ENCODE measurements around the gene PTPN4. TPM values are rescaled to one million over a fixed set of nuclear protein-coding genes. Genes with fewer than 3 reads are reported as not detected.

The PTPN4 gene
- total and polyA plus RNA-seq, 2 experiments from 2014 or later = 41.6 to 90.4 TPM

DNA sequence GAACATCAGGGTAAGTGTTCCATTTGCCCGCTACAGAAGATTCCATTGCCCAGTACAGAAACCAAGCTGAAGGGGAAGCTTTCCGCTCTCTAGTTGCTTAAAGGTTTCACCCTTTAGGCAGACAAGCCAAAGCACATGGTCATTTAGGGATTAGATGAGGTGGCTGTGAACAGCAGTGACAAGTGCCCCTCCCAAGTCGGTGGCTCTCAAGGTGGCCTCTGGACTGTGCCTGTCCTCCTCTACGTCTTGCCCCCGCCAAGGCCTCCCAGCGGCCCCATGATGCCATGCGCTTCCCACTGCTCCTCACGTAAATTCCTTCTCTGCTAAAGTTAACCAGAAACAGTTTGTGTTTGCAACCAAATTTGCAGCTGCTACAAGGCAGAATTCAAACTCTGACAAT is 24.2 kb upstream of the PTPN4 start:
- no peaks in the 10 kb centered on the region for H4K20me1 ChIP-seq (replicated peaks; ENCODE audit: insufficient read depth)
- no peak for TF ChIP-seq NANOG (IDR thresholded peaks at IDR 0.05; ENCODE audit: borderline replicate concordance)
- TF ChIP-seq ZNF331 (CRISPR knock-in tag; IDR thresholded peaks at IDR 0.05; ENCODE audit: low read depth) = no peak
- TF ChIP-seq, protein P1, sequence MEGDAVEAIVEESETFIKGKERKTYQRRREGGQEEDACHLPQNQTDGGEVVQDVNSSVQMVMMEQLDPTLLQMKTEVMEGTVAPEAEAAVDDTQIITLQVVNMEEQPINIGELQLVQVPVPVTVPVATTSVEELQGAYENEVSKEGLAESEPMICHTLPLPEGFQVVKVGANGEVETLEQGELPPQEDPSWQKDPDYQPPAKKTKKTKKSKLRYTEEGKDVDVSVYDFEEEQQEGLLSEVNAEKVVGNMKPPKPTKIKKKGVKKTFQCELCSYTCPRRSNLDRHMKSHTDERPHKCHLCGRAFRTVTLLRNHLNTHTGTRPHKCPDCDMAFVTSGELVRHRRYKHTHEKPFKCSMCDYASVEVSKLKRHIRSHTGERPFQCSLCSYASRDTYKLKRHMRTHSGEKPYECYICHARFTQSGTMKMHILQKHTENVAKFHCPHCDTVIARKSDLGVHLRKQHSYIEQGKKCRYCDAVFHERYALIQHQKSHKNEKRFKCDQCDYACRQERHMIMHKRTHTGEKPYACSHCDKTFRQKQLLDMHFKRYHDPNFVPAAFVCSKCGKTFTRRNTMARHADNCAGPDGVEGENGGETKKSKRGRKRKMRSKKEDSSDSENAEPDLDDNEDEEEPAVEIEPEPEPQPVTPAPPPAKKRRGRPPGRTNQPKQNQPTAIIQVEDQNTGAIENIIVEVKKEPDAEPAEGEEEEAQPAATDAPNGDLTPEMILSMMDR (conservative IDR thresholded peaks at IDR 0.05; ENCODE audit: low read depth in 2 of 2) = no peak
- TF ChIP-seq STAT1 (IDR thresholded peaks at IDR 0.05; ENCODE audit: unreplicated experiment) = no peak
- TF ChIP-seq, protein P2, sequence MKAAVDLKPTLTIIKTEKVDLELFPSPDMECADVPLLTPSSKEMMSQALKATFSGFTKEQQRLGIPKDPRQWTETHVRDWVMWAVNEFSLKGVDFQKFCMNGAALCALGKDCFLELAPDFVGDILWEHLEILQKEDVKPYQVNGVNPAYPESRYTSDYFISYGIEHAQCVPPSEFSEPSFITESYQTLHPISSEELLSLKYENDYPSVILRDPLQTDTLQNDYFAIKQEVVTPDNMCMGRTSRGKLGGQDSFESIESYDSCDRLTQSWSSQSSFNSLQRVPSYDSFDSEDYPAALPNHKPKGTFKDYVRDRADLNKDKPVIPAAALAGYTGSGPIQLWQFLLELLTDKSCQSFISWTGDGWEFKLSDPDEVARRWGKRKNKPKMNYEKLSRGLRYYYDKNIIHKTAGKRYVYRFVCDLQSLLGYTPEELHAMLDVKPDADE (IDR thresholded peaks at IDR 0.05) = no peak
- no peak for TF ChIP-seq CREB1 (CRISPR knock-in tag; IDR thresholded peaks at IDR 0.05; ENCODE audit: low read depth)
- TF ChIP-seq EZH2phosphoT487 (IDR thresholded peaks at IDR 0.05; ENCODE audit: unreplicated experiment) = no peak
- no peak for TF ChIP-seq JUNB (IDR thresholded peaks at IDR 0.05; ENCODE audit: unreplicated experiment)
- TF ChIP-seq ZNF114 (CRISPR knock-in tag; IDR thresholded peaks at IDR 0.05) = no peak
- no peak for TF ChIP-seq POLR2AphosphoS5 (IDR thresholded peaks at IDR 0.05; ENCODE audit: low read depth)
- TF ChIP-seq, protein P3, sequence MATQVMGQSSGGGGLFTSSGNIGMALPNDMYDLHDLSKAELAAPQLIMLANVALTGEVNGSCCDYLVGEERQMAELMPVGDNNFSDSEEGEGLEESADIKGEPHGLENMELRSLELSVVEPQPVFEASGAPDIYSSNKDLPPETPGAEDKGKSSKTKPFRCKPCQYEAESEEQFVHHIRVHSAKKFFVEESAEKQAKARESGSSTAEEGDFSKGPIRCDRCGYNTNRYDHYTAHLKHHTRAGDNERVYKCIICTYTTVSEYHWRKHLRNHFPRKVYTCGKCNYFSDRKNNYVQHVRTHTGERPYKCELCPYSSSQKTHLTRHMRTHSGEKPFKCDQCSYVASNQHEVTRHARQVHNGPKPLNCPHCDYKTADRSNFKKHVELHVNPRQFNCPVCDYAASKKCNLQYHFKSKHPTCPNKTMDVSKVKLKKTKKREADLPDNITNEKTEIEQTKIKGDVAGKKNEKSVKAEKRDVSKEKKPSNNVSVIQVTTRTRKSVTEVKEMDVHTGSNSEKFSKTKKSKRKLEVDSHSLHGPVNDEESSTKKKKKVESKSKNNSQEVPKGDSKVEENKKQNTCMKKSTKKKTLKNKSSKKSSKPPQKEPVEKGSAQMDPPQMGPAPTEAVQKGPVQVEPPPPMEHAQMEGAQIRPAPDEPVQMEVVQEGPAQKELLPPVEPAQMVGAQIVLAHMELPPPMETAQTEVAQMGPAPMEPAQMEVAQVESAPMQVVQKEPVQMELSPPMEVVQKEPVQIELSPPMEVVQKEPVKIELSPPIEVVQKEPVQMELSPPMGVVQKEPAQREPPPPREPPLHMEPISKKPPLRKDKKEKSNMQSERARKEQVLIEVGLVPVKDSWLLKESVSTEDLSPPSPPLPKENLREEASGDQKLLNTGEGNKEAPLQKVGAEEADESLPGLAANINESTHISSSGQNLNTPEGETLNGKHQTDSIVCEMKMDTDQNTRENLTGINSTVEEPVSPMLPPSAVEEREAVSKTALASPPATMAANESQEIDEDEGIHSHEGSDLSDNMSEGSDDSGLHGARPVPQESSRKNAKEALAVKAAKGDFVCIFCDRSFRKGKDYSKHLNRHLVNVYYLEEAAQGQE (IDR thresholded peaks at IDR 0.05; ENCODE audit: unreplicated experiment) = no peak
- TF ChIP-seq, protein P4, sequence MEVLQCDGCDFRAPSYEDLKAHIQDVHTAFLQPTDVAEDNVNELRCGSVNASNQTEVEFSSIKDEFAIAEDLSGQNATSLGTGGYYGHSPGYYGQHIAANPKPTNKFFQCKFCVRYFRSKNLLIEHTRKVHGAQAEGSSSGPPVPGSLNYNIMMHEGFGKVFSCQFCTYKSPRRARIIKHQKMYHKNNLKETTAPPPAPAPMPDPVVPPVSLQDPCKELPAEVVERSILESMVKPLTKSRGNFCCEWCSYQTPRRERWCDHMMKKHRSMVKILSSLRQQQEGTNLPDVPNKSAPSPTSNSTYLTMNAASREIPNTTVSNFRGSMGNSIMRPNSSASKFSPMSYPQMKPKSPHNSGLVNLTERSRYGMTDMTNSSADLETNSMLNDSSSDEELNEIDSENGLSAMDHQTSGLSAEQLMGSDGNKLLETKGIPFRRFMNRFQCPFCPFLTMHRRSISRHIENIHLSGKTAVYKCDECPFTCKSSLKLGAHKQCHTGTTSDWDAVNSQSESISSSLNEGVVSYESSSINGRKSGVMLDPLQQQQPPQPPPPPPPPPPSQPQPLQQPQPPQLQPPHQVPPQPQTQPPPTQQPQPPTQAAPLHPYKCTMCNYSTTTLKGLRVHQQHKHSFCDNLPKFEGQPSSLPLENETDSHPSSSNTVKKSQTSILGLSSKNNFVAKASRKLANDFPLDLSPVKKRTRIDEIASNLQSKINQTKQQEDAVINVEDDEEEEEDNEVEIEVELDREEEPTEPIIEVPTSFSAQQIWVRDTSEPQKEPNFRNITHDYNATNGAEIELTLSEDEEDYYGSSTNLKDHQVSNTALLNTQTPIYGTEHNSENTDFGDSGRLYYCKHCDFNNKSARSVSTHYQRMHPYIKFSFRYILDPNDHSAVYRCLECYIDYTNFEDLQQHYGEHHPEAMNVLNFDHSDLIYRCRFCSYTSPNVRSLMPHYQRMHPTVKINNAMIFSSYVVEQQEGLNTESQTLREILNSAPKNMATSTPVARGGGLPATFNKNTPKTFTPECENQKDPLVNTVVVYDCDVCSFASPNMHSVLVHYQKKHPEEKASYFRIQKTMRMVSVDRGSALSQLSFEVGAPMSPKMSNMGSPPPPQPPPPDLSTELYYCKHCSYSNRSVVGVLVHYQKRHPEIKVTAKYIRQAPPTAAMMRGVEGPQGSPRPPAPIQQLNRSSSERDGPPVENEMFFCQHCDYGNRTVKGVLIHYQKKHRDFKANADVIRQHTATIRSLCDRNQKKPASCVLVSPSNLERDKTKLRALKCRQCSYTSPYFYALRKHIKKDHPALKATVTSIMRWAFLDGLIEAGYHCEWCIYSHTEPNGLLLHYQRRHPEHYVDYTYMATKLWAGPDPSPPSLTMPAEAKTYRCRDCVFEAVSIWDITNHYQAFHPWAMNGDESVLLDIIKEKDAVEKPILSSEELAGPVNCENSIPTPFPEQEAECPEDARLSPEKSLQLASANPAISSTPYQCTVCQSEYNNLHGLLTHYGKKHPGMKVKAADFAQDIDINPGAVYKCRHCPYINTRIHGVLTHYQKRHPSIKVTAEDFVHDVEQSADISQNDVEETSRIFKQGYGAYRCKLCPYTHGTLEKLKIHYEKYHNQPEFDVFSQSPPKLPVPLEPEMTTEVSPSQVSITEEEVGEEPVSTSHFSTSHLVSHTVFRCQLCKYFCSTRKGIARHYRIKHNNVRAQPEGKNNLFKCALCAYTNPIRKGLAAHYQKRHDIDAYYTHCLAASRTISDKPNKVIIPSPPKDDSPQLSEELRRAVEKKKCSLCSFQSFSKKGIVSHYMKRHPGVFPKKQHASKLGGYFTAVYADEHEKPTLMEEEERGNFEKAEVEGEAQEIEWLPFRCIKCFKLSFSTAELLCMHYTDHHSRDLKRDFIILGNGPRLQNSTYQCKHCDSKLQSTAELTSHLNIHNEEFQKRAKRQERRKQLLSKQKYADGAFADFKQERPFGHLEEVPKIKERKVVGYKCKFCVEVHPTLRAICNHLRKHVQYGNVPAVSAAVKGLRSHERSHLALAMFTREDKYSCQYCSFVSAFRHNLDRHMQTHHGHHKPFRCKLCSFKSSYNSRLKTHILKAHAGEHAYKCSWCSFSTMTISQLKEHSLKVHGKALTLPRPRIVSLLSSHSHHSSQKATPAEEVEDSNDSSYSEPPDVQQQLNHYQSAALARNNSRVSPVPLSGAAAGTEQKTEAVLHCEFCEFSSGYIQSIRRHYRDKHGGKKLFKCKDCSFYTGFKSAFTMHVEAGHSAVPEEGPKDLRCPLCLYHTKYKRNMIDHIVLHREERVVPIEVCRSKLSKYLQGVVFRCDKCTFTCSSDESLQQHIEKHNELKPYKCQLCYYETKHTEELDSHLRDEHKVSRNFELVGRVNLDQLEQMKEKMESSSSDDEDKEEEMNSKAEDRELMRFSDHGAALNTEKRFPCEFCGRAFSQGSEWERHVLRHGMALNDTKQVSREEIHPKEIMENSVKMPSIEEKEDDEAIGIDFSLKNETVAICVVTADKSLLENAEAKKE (CRISPR knock-in tag; IDR thresholded peaks at IDR 0.05) = no peak
- no peak for TF ChIP-seq EZH2 (IDR thresholded peaks at IDR 0.05; ENCODE audit: low read depth, unreplicated experiment)
- H3K79me2 ChIP-seq (replicated peaks; ENCODE audit: insufficient read depth) = no peaks in the 10 kb centered on the region
- H3K4me3 ChIP-seq = no peak overlapping the region
- H3K4me2 ChIP-seq = no peak overlapping the region
- peak overlapping the region; percentile 4; the same call in 1 of the 2 replicates for H2AFZ ChIP-seq
- H3K27ac Mint-ChIP-seq = no peak overlapping the region
- H3K4me3 Mint-ChIP-seq = no peak overlapping the region; the same call in 2 of the 3 replicates
- H3K4me1 Mint-ChIP-seq = peaks cover 17% of the 10 kb centered on the region
- no peaks in the 10 kb centered on the region for H3K36me3 Mint-ChIP-seq (ENCODE audit: low read depth)
- H3K27me3 Mint-ChIP-seq (ENCODE audit: insufficient read depth, low read depth, poor library complexity) = peaks cover 6% of the 10 kb centered on the region
- H3K9me2 ChIP-seq (ENCODE audit: insufficient read depth) = 0 out of 2 replicates have a peak, but pooled peaks cover 3% of the 10 kb centered on the region
- H3K27me3 ChIP-seq (ENCODE audit: insufficient read depth) = no peaks in the 10 kb centered on the region
- no peaks in the 10 kb centered on the region for H3K36me3 ChIP-seq (ENCODE audit: insufficient read depth)
- no peaks in the 10 kb centered on the region for H3K4me1 ChIP-seq (ENCODE audit: insufficient read depth)
- H3K9me3 Mint-ChIP-seq = no peaks in the 10 kb centered on the region
- no peaks in the 10 kb centered on the region for H3F3A ChIP-seq (replicated peaks; ENCODE audit: low read depth)
- no peak overlapping the region for H3K27ac ChIP-seq (ENCODE audit: low read depth)
- DNase-seq (ENCODE audit: low spot score) = no peak
- no peak for ATAC-seq

All from GM23338 (cell line).